CD14-positive monocyte (primary cell): ENCODE data around the gene CXCL10. TPM values are rescaled to one million over a fixed set of nuclear protein-coding genes. Genes with fewer than 3 reads are reported as not detected.
"Not testable (repeated sequence)": the region's sequence is repeated elsewhere in the genome, so short reads cannot be mapped to it uniquely, and the experiment has no call there.

ENCODE experiments used
- DNase-seq, 3 donors: peaks; one replicate each; pipeline ENCODE4 v3.0.0-alpha.2; 2011 to 2022
- H2AFZ ChIP-seq: 2 replicates; pipeline ENCODE4 v1.6.0; 2012; ENCODE audit warnings: mild to moderate bottlenecking, low read depth, low read length, inconsistent platforms; ENCODE audit not compliant: insufficient read depth, poor library complexity, severe bottlenecking
- H3K27ac ChIP-seq, 2 donors: 1 replicate in 1 of 2; 2 replicates in 1 of 2; pipeline ENCODE4 v1.5.1; 2012 to 2013; ENCODE audit warnings: low read length in 2 of 2, control low read depth in 1 of 2, inconsistent platforms in 1 of 2, low read depth in 1 of 2, mild to moderate bottlenecking in 1 of 2
- H3K27me3 ChIP-seq, 2 donors: one replicate each; pipeline versions ENCODE4 v1.6.0 to v1.6.1; 2011 to 2013; ENCODE audit warnings: low read length in 2 of 2; ENCODE audit not compliant: control insufficient read depth in 2 of 2, insufficient read depth in 2 of 2
- H3K36me3 ChIP-seq, 2 donors: replicated peaks in 1 of 2; 1 replicate in 1 of 2; 2 replicates in 1 of 2; pipeline versions ENCODE4 v1.5.1 to v1.6.1; 2012 to 2013; ENCODE audit warnings: low read length in 2 of 2, control low read depth in 1 of 2, inconsistent platforms in 1 of 2, mild to moderate bottlenecking in 1 of 2; ENCODE audit not compliant: insufficient read depth in 2 of 2, control insufficient read depth in 1 of 2
- H3K4me1 ChIP-seq, 2 donors: 1 replicate in 1 of 2; 2 replicates in 1 of 2; pipeline versions ENCODE4 v1.5.1 to v1.6.1; 2012 to 2013; ENCODE audit warnings: low read length in 2 of 2, control low read depth in 1 of 2, inconsistent platforms in 1 of 2, mild to moderate bottlenecking in 1 of 2, moderate library complexity in 1 of 2; ENCODE audit not compliant: insufficient read depth in 2 of 2, control insufficient read depth in 1 of 2
- H3K4me2 ChIP-seq: replicated peaks from 2 replicates; pipeline ENCODE3; 2012; ENCODE audit warnings: low read length, moderate library complexity, mild to moderate bottlenecking; ENCODE audit not compliant: poor library complexity, severe bottlenecking; ENCODE audit errors: extremely low read depth
- H3K4me3 ChIP-seq, 3 experiments: fragments of 200-600 bp in 1 of 3; sonication (generic) in 1 of 3; replicated peaks in 1 of 3; 1 replicate in 2 of 3; 2 replicates in 1 of 3; pipeline ENCODE4 v1.5.1; 2011 to 2013; ENCODE audit warnings: low read length in 3 of 3, mild to moderate bottlenecking in 3 of 3, control low read depth in 2 of 3, low read depth in 2 of 3, inconsistent platforms in 1 of 3, moderate library complexity in 1 of 3
- H3K79me2 ChIP-seq: 2 replicates; pipeline ENCODE4 v1.6.0; 2012; ENCODE audit warnings: mild to moderate bottlenecking, control low read depth, inconsistent platforms, low read length, moderate library complexity; ENCODE audit not compliant: insufficient read depth
- H3K9ac ChIP-seq: 2 replicates; pipeline ENCODE4 v1.6.0; 2017; ENCODE audit warnings: low read length, mild to moderate bottlenecking; ENCODE audit not compliant: insufficient read depth, poor library complexity, severe bottlenecking
- H3K9me3 ChIP-seq, 2 donors: replicated peaks in 1 of 2; 1 replicate in 1 of 2; 2 replicates in 1 of 2; pipeline versions ENCODE4 v1.5.1 to v1.6.1; 2012 to 2013; ENCODE audit warnings: low read length in 2 of 2, control low read depth in 1 of 2; ENCODE audit not compliant: control insufficient read depth in 1 of 2, insufficient read depth in 1 of 2
- H4K20me1 ChIP-seq: 2 replicates; pipeline ENCODE4 v1.6.0; 2012; ENCODE audit warnings: mild to moderate bottlenecking, low read length, control low read depth, moderate library complexity; ENCODE audit not compliant: insufficient read depth
- H3K27ac Mint-ChIP-seq, 7 donors: one replicate each; pipeline ENCODE4 v1.8.0; 2020; ENCODE audit warnings: mild to moderate bottlenecking in 7 of 7, mixed read lengths in 7 of 7, moderate library complexity in 6 of 7, inconsistent platforms in 2 of 7
- H3K27me3 Mint-ChIP-seq, 3 donors: one replicate each; pipeline ENCODE4 v1.8.0; 2021 to 2022; ENCODE audit warnings: low read depth in 3 of 3, mild to moderate bottlenecking in 3 of 3, mixed read lengths in 3 of 3, moderate library complexity in 3 of 3, inconsistent platforms in 1 of 3
- H3K36me3 Mint-ChIP-seq, 2 donors: one replicate each; pipeline ENCODE4 v1.8.0; 2020; ENCODE audit warnings: mixed read lengths in 2 of 2, inconsistent platforms in 1 of 2, mild to moderate bottlenecking in 1 of 2
- H3K4me1 Mint-ChIP-seq: one replicate; pipeline ENCODE4 v1.8.0; 2020; ENCODE audit warnings: mild to moderate bottlenecking, mixed read lengths
- H3K4me3 Mint-ChIP-seq, 2 donors: one replicate each; pipeline ENCODE4 v1.8.0; 2020; ENCODE audit warnings: mild to moderate bottlenecking in 2 of 2, mixed read lengths in 2 of 2, moderate library complexity in 1 of 2
- H3K9me3 Mint-ChIP-seq, 7 donors: one replicate each; pipeline ENCODE4 v1.8.0; 2020 to 2022; ENCODE audit warnings: mixed read lengths in 7 of 7, mild to moderate bottlenecking in 6 of 7, moderate library complexity in 6 of 7, inconsistent platforms in 2 of 7
- WGBS: methylation state at CpG from one replicate; pipeline ENCODE4 v1.1.5; 2013; ENCODE audit warnings: missing lambda C conversion rate; ENCODE audit not compliant: insufficient coverage; 5-methylcytosine and 5-hydroxymethylcytosine counted together
- intact Hi-C, 2 donors: fragments of 100-400 bp; cut with micrococcal nuclease; formaldehyde crosslinking; loops; one replicate each; pipeline versions ENCODE4 v1.15.0 to v1.15.1; 2023
- polyA plus RNA-seq, 3 donors: library from polyadenylated mRNA; depleted of rRNA in 1 of 3; unstranded in 2 of 3; stranded (reverse) in 1 of 3; fragments of 300-500 nt in 2 of 3; fragments of >200 nt in 1 of 3; fragmentation: Illumina TruSeq in 2 of 3; gene quantifications; 1 replicate in 2 of 3; 2 replicates in 1 of 3; pipeline ENCODE4 v1.2.3, GENCODE V29; 2012 to 2021
- TF ChIP-seq, protein P1 (sequence below): fragments of 200-600 bp; IDR thresholded peaks from one replicate; pipeline ENCODE4 v1.8.0; 2022; ENCODE audit warnings: antibody characterized with exemption, mild to moderate bottlenecking

Gene CXCL10
- polyA plus RNA-seq, 3 donors = 5.5 to 16.5 (median 16.3) TPM

GRCh38 chr4:76000279-76000678 is 23.0 kb downstream of the CXCL10 start:
- WGBS = 100% methylated on average over 1 of the region's 1 CpG
- H2AFZ ChIP-seq = no peak overlapping the region
- H4K20me1 ChIP-seq = no peaks in the 10 kb centered on the region
- Mint-ChIP-seq H3K36me3 (no peaks in the 10 kb centered on the region), H3K4me1 (peaks cover 17% of the 10 kb centered on the region), H3K9me3 (peaks cover 0 to 1% (median 0%) of the 10 kb centered on the region in 7 donors), H3K27ac (peak overlapping the region in 1 of 7 donors; percentile 17), H3K27me3 (peaks cover 0 to 2% (median 2%) of the 10 kb centered on the region in 3 donors), H3K4me3 (no peak overlapping the region)
- peaks cover 14 to 15% of the 10 kb centered on the region in 2 donors for H3K4me1 ChIP-seq
- H3K4me3 ChIP-seq = no peak overlapping the region
- intact Hi-C loops = no loop called here
- no peaks in the 10 kb centered on the region for H3K36me3 ChIP-seq
- no peaks in the 10 kb centered on the region for H3K9me3 ChIP-seq
- H3K27ac ChIP-seq = no peak overlapping the region
- no peaks in the 10 kb centered on the region for H3K27me3 ChIP-seq
- H3K79me2 ChIP-seq = no peaks in the 10 kb centered on the region
- no peak overlapping the region for H3K4me2 ChIP-seq
- DNase-seq = no peak
- H3K9ac ChIP-seq = no peak overlapping the region
- TF ChIP-seq, protein P1, sequence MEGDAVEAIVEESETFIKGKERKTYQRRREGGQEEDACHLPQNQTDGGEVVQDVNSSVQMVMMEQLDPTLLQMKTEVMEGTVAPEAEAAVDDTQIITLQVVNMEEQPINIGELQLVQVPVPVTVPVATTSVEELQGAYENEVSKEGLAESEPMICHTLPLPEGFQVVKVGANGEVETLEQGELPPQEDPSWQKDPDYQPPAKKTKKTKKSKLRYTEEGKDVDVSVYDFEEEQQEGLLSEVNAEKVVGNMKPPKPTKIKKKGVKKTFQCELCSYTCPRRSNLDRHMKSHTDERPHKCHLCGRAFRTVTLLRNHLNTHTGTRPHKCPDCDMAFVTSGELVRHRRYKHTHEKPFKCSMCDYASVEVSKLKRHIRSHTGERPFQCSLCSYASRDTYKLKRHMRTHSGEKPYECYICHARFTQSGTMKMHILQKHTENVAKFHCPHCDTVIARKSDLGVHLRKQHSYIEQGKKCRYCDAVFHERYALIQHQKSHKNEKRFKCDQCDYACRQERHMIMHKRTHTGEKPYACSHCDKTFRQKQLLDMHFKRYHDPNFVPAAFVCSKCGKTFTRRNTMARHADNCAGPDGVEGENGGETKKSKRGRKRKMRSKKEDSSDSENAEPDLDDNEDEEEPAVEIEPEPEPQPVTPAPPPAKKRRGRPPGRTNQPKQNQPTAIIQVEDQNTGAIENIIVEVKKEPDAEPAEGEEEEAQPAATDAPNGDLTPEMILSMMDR = no peak

DNA sequence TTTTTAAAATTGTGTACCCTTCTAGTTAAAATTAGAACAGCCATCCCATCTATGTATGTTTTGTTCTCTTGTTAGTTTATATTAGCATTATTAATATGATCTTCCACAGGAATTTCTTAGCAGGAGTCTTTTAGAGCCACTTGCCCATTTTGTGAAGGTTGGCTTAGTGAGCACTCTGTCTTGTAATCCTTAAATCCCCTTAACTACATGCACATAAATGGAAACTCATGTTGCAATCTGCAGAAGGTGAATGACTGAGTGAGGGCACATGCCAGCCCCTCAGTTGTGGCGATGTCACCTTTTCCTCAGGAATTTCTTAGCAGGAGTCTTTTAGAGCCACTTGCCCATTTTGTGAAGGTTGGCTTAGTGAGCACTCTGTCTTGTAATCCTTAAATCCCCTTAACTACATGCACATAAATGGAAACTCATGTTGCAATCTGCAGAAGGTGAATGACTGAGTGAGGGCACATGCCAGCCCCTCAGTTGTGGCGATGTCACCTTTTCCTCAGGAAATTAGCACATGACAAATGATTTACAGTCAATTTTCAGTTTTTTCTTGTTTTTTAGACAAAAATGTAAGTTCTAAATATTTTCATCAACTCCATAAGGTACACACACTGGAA is 24.7 kb downstream of the CXCL10 start:
- H3K4me1 ChIP-seq = peaks cover 14 to 15% of the 10 kb centered on the region in 2 donors
- H3K27ac Mint-ChIP-seq, H3K79me2 ChIP-seq, H3K9ac ChIP-seq, H3K4me3 Mint-ChIP-seq, H3K4me3 ChIP-seq, intact Hi-C loops, H3K36me3 ChIP-seq, H4K20me1 ChIP-seq, H3K9me3 Mint-ChIP-seq, H3K27me3 Mint-ChIP-seq, H3K27me3 ChIP-seq, H3K27ac ChIP-seq, DNase-seq, H2AFZ ChIP-seq, H3K36me3 Mint-ChIP-seq, H3K9me3 ChIP-seq, H3K4me2 ChIP-seq: not testable (repeated sequence)
- peaks cover 17% of the 10 kb centered on the region for H3K4me1 Mint-ChIP-seq
- no CpG with 5 or more reads among the region's 2 CpGs for WGBS
